ENCODE results near the gene NUBPL. TPM values are rescaled to one million over a fixed set of nuclear protein-coding genes. Genes with fewer than 3 reads are reported as not detected.

The NUBPL gene
- total RNA-seq, 1 experiment from 2014 or later = 11.6 TPM

DNA sequence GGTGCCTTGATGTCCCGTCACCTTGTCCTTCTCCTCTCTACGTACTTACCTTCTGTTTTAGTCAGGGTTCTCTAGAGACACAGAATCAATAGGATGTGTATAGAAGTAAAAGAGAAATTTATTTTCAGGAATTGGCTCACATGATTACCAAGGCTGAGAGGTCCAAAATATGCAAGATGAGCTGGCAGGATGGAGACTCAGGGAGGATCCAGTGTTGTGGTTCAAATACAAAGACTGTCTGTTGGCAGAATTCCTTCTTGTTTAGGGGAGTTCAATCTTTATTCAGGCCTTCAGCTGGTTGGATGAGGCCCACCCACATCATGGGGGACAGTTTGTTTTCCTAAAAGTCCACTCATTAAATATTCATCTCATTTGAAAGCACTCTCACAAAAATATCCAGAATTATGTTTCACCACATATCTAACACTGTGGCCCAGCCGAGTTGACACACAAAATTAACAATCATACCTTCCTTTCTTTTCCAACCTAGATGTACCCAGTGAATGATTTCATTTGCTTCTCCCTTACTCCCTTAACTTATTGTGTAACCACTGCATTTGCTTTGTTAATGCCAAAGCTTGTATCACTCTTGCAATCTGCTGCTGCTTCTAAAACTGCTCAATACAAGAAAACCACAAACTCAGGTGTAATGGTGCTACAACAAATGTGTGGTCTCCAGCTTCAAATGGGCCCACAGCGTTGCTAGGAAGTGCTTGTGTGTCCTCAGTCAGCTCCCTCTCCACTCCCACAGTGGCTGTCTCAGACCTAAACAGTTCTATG is 320.5 kb downstream of the NUBPL start:
- Mint-ChIP-seq H3K4me3 (no peak overlapping the region), H3K27ac (no peak overlapping the region; the same call in 1 of the 2 replicates), H3K36me3 (no peaks in the 10 kb centered on the region), H3K4me1 (no peaks in the 10 kb centered on the region), H3K9me3 (no peaks in the 10 kb centered on the region), H3K27me3 (ENCODE audit: low read depth) (no peaks in the 10 kb centered on the region)
- DNase-seq (ENCODE audit: low spot score) (no peak), ATAC-seq (no peak)
- TF ChIP-seq ETV6 (CRISPR knock-in tag; IDR thresholded peaks at IDR 0.05) (no peak), ESRRA (CRISPR knock-in tag; IDR thresholded peaks at IDR 0.05; ENCODE audit: borderline replicate concordance) (no peak), TP53 (CRISPR knock-in tag; IDR thresholded peaks at IDR 0.05) (no peak), TCF7 (CRISPR knock-in tag; IDR thresholded peaks at IDR 0.05; ENCODE audit: low read depth) (no peak), SP1 (CRISPR knock-in tag; conservative IDR thresholded peaks at IDR 0.05) (no peak), NR2C2 (CRISPR knock-in tag; IDR thresholded peaks at IDR 0.05) (no peak), GTF2I (CRISPR knock-in tag; conservative IDR thresholded peaks at IDR 0.05) (no peak), NFATC4 (CRISPR knock-in tag; IDR thresholded peaks at IDR 0.05) (no peak), FOXK1 (CRISPR knock-in tag; IDR thresholded peaks at IDR 0.05) (no peak), IRF2 (CRISPR knock-in tag; IDR thresholded peaks at IDR 0.05; ENCODE audit: borderline replicate concordance, low read depth) (no peak), ZNF423 (CRISPR knock-in tag; IDR thresholded peaks at IDR 0.05) (no peak), CBFB (CRISPR knock-in tag; IDR thresholded peaks at IDR 0.05; ENCODE audit: low read depth) (no peak), ZBTB21 (CRISPR knock-in tag; IDR thresholded peaks at IDR 0.05; ENCODE audit: borderline replicate concordance) (no peak)
- TF ChIP-seq, protein P1, sequence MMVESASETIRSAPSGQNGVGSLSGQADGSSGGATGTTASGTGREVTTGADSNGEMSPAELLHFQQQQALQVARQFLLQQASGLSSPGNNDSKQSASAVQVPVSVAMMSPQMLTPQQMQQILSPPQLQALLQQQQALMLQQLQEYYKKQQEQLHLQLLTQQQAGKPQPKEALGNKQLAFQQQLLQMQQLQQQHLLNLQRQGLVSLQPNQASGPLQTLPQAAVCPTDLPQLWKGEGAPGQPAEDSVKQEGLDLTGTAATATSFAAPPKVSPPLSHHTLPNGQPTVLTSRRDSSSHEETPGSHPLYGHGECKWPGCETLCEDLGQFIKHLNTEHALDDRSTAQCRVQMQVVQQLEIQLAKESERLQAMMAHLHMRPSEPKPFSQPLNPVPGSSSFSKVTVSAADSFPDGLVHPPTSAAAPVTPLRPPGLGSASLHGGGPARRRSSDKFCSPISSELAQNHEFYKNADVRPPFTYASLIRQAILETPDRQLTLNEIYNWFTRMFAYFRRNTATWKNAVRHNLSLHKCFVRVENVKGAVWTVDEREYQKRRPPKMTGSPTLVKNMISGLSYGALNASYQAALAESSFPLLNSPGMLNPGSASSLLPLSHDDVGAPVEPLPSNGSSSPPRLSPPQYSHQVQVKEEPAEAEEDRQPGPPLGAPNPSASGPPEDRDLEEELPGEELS (CRISPR knock-in tag; IDR thresholded peaks at IDR 0.05) = no peak
- TF ChIP-seq, protein P2, sequence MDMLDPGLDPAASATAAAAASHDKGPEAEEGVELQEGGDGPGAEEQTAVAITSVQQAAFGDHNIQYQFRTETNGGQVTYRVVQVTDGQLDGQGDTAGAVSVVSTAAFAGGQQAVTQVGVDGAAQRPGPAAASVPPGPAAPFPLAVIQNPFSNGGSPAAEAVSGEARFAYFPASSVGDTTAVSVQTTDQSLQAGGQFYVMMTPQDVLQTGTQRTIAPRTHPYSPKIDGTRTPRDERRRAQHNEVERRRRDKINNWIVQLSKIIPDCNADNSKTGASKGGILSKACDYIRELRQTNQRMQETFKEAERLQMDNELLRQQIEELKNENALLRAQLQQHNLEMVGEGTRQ (CRISPR knock-in tag; IDR thresholded peaks at IDR 0.05) = no peak
- TF ChIP-seq, protein P3, sequence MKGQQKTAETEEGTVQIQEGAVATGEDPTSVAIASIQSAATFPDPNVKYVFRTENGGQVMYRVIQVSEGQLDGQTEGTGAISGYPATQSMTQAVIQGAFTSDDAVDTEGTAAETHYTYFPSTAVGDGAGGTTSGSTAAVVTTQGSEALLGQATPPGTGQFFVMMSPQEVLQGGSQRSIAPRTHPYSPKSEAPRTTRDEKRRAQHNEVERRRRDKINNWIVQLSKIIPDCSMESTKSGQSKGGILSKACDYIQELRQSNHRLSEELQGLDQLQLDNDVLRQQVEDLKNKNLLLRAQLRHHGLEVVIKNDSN (CRISPR knock-in tag; IDR thresholded peaks at IDR 0.05) = no peak
- TF ChIP-seq, protein P4, sequence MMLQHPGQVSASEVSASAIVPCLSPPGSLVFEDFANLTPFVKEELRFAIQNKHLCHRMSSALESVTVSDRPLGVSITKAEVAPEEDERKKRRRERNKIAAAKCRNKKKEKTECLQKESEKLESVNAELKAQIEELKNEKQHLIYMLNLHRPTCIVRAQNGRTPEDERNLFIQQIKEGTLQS (CRISPR knock-in tag; conservative IDR thresholded peaks at IDR 0.05) = no peak
- TF ChIP-seq, protein P5, sequence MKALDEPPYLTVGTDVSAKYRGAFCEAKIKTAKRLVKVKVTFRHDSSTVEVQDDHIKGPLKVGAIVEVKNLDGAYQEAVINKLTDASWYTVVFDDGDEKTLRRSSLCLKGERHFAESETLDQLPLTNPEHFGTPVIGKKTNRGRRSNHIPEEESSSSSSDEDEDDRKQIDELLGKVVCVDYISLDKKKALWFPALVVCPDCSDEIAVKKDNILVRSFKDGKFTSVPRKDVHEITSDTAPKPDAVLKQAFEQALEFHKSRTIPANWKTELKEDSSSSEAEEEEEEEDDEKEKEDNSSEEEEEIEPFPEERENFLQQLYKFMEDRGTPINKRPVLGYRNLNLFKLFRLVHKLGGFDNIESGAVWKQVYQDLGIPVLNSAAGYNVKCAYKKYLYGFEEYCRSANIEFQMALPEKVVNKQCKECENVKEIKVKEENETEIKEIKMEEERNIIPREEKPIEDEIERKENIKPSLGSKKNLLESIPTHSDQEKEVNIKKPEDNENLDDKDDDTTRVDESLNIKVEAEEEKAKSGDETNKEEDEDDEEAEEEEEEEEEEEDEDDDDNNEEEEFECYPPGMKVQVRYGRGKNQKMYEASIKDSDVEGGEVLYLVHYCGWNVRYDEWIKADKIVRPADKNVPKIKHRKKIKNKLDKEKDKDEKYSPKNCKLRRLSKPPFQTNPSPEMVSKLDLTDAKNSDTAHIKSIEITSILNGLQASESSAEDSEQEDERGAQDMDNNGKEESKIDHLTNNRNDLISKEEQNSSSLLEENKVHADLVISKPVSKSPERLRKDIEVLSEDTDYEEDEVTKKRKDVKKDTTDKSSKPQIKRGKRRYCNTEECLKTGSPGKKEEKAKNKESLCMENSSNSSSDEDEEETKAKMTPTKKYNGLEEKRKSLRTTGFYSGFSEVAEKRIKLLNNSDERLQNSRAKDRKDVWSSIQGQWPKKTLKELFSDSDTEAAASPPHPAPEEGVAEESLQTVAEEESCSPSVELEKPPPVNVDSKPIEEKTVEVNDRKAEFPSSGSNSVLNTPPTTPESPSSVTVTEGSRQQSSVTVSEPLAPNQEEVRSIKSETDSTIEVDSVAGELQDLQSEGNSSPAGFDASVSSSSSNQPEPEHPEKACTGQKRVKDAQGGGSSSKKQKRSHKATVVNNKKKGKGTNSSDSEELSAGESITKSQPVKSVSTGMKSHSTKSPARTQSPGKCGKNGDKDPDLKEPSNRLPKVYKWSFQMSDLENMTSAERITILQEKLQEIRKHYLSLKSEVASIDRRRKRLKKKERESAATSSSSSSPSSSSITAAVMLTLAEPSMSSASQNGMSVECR (CRISPR knock-in tag; IDR thresholded peaks at IDR 0.05; ENCODE audit: borderline replicate concordance) = no peak
- ChIA-PET POLR2A (interaction anchor here (0.7 kb wide), 1 partner anchor 12 kb away, joined by 3 read pairs; no protein-coding TSS in a partner anchor), CTCF (no interaction called here)

Measured in WTC11 (cell line).